Fibroblast of skin of right quadriceps (primary cell): ENCODE measurements around the gene CAPN15.

Experiments
- DNase-seq: peaks from one replicate; pipeline ENCODE4 v3.0.0-alpha.2; 2013

Gene CAPN15

GRCh38 chr16:548586-548985 is 21.1 kb downstream of the CAPN15 start:
- no peak for DNase-seq

GRCh38 chr16:549544-550263 is 22.2 kb downstream of the CAPN15 start:
- no peak for DNase-seq

DNA sequence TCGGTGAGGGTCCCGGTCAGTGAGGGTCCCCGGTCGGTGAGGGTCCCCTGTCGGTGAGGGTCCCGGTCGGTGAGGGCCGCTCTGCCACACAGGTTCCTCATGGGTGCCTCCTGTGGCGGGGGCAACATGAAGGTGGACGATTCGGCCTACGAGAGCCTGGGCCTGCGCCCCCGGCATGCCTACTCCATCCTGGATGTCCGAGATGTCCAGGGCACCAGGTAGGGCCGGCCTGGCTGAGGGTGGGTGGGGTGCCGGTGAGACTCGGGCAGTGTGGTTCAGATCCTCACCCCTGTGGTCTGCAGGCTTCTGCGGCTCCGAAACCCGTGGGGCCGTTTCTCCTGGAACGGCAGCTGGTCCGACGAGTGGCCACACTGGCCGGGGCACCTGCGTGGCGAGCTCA is 23.7 kb downstream of the CAPN15 start:
- no peak for DNase-seq

DNA sequence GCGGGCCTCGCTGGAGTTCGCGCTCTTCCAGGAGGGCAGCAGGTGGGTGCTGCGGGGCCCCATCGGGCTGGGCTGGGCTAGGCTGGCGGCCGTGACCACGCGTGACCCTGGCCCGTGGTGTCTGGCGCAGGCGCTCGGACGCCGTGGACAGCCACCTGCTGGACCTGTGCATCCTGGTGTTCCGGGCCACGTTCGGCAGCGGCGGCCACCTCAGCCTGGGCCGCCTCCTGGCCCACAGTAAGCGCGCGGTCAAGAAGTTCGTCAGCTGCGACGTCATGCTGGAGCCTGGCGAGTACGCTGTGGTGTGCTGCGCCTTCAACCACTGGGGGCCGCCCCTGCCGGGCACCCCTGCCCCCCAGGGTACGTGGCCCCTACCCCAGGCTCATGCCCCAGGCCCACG is 24.7 kb downstream of the CAPN15 start:
- DNase-seq: no peak

- no peak for DNase-seq
Measured at GRCh38 chr16:553601-554296, 26.2 kb downstream of the CAPN15 start.

DNA sequence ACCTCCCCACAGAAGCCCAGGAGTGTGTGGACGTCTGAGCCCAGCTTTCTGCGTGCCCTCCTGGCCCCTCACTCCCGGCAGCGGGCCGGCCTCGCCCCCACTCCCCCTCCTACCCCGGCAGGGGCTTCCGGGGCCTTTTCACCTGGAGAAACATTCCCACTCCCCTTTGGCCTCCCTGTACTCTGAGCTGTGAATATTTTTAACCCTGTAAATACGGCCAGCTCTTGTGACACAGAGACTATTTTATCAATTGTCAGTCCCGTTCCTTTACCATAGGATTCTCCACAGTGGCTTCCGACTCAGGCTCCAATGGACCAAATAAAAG is 26.7 kb downstream of the CAPN15 start:
- DNase-seq: no peak

DNA sequence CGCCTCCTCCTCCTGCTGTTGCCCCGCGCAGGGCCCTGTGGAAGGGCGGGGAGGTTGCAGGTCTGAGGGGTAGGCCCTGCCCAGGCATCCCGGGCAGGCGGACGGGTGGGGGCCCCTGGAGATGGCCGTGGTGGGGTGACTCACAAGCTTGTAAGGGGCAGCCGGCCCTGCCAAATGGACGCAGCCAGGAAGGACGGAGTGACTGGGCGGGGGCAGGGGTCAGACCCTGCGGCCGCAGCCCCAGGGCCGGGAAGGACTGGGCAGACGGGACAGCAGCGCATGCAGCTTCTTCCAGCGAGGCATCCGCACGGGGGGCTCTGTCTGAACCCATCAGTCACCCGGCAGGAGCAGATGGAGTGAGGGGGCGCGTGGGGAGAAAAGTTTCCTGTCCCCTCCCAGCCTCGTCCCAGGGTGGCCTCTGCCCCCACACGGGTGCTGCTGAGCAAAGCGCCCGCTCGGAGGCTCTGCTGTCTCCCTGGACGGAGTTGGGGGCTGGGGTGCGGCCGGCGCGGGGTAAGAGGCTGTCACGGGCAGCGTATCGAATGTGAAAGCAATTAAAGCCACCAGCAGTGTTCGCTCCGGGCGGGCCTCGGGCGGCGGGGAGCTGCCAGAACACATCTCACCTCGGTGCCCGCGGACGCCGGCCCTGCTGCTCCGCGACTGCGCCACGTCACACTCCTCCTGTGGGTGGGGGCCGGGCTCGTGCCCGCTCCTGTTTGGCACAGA is 27.3 kb downstream of the CAPN15 start:
- DNase-seq: no peak

DNA sequence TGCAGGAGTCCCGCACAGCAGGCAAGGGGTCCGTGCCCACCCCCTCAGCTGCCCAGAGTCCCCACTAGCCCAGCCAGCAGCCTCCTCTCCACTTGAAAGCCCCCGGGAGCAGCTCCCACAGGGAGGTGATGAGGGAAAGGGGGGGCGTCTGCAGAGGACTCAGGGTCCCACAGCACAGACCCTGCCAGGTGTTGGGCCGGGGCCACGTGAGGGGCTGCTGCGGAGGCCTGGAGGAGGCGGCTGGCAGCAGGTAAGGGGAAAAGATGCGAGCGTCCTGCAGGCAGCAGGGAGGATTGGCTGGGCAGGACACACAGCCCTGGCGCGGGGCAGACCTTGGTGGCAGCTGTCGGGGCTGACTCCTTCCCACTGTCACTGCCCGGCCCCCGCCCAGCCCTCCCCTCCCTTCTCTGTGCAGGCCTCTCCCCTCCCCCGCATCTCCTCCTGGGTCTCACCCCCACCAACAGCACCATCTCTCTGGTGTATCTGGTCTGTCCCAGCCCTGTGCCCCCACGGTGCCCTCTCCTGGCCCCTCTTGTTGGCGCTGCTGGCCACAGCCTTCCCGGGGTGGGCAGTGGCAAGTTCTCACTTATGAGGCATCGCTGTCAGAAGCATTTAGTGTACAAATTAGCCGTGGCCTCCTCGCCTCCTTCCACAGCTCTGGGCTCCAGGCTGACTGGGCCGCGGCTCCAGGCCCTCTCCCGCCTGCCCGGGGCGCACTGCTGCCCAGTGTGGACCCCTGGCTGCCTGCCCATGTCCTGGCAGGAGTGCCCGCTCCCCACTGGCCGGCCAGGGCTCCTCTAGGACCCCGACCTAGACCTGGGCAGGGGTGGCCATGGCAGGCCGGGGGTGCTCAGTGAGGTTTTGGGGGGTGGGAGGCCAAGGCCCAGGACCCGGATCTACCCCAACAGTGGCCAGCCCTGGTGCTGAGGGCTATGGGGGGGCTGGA is 28.3 kb downstream of the CAPN15 start:
- no peak for DNase-seq

DNA sequence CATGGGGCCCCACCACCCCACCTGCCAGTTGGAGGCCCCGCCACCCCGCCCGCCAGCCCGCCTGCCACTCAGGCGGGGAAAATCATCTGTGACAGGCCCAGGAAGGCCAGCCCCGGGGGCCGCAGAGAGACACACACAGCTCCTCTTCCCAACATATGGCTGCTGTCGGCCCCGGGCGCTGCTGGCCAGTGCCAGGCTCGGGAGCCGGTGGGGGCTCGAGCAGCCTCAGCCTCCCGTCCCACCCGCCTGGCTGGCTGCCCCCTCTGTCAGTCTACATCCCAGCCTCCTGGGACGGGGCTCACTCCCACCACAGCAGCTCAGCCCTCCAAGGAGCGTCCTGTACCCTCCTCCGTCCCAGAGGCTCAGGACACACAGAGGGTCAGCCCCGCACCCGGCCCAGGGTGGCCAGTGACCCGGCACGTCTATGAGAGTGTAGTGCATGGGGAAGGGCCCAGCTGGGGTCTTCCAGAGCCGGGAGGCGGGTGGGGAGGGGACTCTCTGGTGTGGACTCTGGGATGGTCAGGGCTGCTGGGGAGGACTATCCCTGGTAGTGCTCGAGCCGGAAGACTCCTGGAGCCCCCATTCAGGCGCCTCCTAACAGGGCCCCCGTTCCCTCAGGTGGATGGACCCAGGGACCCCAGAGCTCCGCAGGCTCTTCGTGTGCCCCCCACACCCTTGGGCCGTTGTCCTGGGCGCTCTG is 29.1 kb downstream of the CAPN15 start:
- no peak for DNase-seq

DNA sequence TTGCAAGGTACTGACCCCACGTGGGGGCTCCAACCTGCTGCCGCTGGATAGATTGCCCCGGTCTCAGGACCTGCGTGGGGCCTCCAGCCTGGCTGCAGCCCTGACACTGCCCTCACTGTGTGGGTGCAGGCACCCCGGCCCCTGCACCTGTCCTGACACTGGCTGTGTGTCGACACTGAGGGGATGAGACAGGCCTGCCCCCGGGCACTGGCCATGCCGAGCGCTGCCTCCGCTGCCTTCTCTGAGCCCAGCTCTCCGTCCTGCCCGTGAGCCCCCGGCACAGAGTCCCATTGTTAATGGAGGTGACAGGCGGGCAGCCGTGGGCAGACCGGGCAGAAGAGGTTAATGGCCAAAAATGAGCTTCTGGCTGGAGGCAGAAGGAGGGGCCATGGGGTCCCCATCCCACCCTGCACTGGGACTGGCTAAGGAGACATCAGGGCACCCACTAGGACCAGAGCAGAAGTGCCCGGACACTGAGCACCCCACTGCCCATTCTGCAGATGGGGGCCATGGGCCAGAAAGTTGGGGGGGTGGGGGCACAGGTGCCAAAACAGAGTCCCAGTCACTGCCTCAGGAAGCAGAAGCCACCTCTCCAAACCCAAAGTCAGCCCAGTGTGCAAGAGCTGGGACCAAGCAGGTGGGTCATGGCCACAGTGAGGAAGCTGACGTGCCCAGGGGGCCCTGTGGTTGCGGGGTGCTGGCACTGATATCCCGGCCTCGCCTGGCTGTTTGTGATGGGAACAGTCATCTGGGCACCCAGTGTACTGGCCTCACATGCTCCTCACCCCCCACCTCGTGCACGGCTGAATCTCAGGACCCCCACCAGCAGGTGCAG is 30.2 kb downstream of the CAPN15 start:
- no peak for DNase-seq

DNA sequence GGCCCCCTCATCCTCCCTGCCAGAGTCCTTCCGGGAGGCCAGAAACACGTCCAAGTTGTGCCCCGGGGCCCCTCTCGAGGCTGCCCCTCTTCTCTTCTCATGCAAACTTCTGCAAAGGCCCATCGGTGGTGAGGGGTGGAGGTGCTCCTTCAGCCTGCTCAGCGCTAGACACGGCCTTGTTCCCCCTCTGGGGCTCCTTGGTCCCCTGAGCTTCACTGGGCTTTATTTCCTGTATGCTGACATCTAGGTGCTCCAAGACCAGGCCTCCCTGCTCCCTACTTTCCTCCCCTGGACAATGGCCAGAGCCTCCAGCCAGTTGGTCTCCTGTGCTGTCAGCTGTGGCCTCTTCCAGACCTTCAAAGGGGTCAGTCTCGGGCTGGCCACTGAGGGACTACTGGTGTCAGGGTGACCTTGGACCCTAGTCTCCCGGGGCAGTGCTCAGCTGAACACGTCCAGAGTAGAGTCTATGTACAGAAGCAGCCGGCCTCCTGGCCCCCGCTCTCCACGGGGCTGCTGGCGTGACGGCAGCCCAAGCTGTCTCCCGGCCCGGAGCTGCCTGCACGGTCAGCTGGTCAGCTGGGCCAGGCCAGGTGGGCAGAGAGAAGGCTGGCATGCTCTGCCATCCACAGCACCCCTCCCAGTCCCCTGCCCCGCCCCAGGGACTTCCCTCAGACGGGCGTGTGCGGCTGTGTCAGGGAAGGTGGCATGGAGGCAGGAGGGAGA is 30.9 kb downstream of the CAPN15 start:
- DNase-seq: no peak

DNA sequence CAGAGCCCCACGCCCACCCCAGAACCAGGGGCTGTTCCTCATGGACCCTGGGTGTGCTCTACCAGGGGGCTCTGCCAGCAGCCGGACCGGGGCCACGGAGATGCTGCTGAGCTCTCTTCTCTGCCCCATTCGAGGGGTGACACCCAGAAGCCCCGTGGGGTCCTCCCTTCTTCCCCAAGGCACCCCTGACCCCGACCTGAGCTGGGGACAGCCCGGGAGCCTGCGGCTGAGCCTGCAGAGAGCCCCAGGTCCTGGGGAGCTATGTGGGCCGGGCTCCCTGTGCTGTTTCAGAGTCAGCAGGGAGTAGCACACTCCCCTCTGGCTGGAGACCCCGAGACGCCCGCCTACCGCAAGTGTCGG is 31.5 kb downstream of the CAPN15 start:
- DNase-seq: no peak

GRCh38 chr16:559411-560203 is 32.1 kb downstream of the CAPN15 start:
- DNase-seq: no peak

DNA sequence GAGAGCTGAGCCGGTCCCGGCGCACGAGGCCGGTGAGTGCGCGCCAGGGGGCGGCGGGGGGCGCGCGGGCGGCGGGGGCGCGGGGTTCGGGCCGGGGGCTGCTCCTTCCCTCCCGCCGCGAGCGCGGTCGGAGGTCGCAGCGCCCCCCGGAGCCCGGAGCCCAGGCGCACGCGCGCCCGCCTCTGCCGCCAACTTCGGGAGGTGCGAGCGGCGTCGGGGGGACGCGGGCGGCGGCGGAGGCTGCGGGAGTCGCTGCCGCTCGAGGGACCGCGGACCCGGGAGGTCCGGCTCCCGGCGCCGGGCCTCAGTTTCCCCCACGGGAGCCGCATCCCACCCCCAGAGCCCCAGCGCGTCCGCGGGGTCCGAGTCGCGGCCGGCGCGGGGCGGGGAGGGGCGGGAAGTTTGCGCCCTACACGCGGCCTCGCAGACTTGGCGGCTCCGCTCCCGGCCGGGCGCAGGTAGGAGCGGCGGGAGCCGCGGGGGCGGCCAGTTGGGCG is 32.7 kb downstream of the CAPN15 start, which contains the start of gene PRR35:
Gene PRR35 (plus strand): TSS at position 191 of the 497 bp plus-strand sequence. CDS start 2,901 bp downstream, outside the sequence.
- no peak for DNase-seq

- no peak for DNase-seq
Measured at GRCh38 chr16:560701-561412, 33.3 kb downstream of the CAPN15 start.

- DNase-seq: no peak
Measured at GRCh38 chr16:561413-561794, 33.9 kb downstream of the CAPN15 start.

DNA sequence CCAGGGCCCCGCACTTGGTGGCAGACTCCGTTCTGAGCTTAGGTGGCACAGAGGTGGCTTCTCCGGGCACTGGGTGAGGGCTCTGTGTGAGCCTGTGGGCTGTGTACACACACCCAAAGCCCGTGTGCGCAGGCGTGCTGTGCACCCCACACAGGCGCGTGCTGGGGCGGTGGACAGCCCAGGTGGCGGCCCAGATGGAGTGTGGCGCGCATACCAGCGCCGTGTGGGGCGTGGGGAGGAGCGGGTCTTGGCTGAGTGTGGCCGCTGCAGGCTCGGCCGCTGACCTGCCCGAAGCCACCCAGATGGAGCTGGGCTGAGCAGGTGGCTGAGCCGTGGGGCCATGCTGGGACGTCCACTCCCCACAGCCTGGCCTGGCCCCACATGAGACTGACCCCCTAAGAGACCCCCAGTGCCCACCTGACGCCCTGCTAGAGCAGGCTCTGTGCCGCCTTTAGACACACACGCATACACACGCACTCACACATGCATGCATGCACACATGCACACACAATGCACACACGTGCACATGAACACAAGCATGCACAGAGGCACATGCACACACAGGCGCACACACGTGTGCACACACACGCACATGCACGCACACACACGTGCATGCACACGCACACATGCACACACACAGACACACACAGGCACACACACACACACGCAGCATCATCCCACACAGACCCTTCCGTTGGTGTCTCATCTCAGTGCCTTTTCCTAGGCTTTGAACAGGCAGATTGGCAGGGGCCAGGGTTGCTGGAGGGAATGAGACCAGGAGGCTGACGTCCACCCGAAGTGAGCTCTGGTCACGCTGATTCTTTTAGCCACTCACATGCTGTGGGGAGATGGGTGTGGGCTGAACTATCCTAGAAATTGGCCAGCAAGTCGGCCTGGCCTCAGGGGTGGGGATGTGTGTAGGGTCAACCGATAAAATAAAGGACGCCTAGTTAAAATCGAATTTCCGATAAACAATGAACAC is 34.7 kb downstream of the CAPN15 start:
- no peak for DNase-seq
